Measurements from ENCODE around the gene GPBP1.
"Not testable (repeated sequence)": the region's sequence is repeated elsewhere in the genome, so short reads cannot be mapped to it uniquely, and the experiment has no call there.

The GPBP1 gene, protein sequence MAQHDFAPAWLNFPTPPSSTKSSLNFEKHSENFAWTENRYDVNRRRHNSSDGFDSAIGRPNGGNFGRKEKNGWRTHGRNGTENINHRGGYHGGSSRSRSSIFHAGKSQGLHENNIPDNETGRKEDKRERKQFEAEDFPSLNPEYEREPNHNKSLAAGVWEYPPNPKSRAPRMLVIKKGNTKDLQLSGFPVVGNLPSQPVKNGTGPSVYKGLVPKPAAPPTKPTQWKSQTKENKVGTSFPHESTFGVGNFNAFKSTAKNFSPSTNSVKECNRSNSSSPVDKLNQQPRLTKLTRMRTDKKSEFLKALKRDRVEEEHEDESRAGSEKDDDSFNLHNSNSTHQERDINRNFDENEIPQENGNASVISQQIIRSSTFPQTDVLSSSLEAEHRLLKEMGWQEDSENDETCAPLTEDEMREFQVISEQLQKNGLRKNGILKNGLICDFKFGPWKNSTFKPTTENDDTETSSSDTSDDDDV

GRCh38 chr5:57173319-57174127 lies at the start of gene GPBP1:
TSS of gene GPBP1 (plus strand) at chr5:57174059. CDS start at chr5:57214131, 40,072 bp downstream.
- peak; percentile 100 for DNase-seq

GRCh38 chr5:57128325-57128724 lies 45.5 kb upstream of the GPBP1 start:
- no peak for DNase-seq

- DNase-seq: no peak
Observed at GRCh38 chr5:57133574-57133973, 40.3 kb upstream of the GPBP1 start.

GRCh38 chr5:57137401-57137800 lies 36.5 kb upstream of the GPBP1 start:
- no peak for DNase-seq

GRCh38 chr5:57152316-57152715 lies 21.5 kb upstream of the GPBP1 start:
- no peak for DNase-seq

GRCh38 chr5:57155033-57155432 lies 18.8 kb upstream of the GPBP1 start:
- DNase-seq: no peak

- DNase-seq: no peak
Observed at GRCh38 chr5:57157131-57157530, 16.7 kb upstream of the GPBP1 start.

GRCh38 chr5:57157666-57158065 lies 16.2 kb upstream of the GPBP1 start:
- no peak for DNase-seq

- DNase-seq: no peak
Observed at GRCh38 chr5:57163553-57164006, 10.3 kb upstream of the GPBP1 start.

GRCh38 chr5:57164124-57164523 lies 9.7 kb upstream of the GPBP1 start:
- no peak for DNase-seq

- not testable (repeated sequence) for DNase-seq
Observed at GRCh38 chr5:57165171-57165570, 8.7 kb upstream of the GPBP1 start.

DNA sequence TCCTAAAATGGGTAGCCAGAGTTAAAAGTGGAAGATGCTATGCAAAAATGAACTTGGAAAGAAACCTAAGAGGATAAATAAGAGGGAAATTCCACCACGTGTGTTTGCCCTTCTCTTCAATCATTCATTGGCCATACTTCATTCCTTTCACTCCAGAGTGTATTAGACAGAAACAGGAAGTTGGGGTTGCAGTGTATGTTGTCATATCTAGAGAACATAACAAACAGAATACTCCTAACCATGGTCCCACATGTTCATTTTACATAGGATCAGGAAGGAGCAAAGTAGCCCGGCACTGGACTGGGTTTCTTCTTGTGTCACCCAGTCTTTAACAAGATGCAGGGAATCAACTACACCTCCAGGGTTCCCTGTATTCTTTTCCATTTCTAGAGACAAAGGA lies 7.6 kb upstream of the GPBP1 start:
- no peak for DNase-seq

DNA sequence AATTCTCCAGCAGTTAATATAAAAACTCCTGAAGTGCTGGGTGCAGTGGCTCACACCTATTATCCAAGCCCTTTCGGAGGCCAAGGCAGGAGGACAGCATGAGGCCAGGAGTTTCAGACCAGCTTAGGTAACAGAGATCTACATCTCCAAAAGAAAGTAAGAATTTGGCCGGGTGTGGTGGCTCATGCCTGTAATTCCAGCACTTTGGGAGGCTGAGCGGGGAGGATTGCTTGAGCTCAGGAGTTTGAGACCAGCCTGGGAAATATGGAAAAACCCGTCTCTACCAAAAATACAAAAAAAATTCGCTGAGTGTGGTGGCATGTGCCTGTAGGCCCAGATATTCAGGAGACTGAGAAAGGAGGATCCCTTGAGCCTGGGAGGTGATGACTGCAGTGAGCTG lies 6.7 kb upstream of the GPBP1 start:
- DNase-seq: no peak

- DNase-seq: not testable (repeated sequence)
Observed at GRCh38 chr5:57170116-57170515, 3.7 kb upstream of the GPBP1 start.

- DNase-seq: no peak
Observed at GRCh38 chr5:57171816-57172465, 1.9 kb upstream of the GPBP1 start.

DNA sequence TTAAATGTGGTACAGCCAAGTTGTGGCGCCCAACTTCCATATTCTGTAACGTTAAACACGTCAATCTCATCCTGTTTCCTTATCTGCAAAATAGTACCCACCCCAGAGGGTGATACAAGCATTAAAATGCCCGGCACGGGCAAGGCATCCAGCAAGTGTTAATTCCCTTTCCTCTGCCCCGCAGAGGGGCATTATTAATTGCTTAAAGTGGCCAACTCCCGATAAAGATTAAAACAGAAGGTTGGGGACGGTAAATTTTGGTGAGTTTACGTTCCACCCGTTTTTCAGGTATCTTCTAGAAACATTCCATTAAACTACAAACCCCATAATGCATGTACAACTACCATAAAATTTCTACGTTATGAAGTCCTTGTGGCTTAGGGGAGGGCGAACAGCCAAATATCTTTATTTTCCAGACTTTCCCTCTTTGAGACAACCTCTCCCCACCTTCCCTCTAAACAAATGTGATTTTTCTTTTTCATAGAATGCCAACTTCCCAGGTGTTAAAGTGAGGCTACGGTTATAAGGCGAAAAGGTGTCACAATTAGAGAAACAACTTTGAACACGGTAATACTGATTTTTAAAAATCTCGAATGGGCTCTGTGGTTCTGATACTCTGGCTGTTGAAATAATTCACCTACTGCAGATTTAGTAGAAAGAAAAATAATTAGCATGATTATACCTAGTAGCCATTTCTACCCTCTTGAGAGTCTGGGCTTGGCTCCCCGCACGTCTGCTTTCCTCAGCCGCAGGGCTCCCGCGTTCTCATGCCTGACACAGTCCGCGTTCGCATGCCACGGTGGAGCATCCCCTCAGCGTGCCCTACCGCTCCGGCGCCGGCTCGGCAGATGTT lies 1.2 kb upstream of the GPBP1 start:
- DNase-seq: peak; percentile 79

DNA sequence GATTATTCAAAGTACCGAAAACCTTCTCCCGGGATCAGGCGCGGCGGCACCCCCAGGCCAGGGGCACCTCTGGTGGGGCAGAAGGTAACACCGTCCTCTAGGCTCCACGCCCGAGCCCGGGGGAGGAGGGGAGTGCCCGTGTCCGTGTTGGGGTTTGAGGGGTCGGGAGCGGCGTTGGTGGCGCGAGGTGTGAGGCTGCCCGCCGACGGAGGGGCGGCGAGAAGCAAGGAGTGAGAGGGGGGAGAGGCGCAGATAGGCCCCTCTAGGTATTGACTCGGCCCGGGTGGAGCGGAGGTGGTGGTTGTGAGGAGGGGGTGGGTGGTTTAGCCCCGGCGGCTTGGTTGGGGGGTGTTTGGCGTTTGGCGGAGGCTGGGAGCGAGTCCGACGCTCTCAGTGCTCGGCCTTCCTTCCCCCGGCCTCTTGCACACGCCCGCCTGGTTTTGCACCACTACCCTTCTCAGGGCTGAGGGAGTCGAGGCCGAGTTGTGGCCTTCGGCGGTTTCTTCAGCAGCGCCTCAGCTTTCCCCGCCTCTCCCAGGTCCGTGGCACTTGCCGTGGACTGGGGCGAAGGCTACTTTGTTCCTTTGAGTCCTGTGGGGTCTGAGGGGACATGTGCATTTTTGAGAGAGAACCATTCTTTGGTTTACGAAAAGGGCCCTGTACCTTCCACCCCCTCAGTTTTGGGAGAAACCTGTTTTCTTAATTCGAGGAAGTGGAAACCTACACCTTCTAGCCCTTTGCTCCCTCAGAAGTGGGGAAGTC lies 450 bp downstream of the GPBP1 start:
- peak; percentile 79 for DNase-seq

DNA sequence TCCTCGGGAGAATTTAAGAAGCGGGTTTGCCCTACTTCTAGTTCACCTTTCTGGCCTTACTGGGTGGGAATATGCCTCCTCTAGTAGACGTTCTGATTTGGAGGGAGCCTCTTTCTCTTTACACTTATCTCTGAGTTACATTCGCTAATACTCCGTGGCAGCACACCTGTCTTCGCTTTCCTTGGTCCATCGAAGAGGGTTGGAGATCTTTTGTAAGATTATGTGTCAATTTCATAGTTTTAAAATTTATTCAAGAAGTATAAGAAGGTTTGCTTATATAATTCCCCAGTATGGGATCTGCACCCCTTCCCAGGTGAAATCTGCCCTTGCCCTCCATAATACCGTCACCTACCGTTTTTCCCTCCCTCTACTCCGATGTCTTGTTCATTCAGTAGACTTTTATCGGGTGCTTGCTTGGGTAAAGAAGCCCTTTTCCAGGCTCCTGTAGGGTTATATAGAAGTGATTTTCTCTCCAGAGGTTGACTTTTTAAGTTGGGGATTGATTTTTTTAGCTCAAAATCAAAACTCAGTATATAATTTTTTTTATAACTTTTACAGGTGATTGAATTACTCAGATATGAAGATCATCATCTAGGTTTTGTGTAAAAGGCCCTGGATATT lies 1.1 kb downstream of the GPBP1 start:
- DNase-seq: no peak

DNA sequence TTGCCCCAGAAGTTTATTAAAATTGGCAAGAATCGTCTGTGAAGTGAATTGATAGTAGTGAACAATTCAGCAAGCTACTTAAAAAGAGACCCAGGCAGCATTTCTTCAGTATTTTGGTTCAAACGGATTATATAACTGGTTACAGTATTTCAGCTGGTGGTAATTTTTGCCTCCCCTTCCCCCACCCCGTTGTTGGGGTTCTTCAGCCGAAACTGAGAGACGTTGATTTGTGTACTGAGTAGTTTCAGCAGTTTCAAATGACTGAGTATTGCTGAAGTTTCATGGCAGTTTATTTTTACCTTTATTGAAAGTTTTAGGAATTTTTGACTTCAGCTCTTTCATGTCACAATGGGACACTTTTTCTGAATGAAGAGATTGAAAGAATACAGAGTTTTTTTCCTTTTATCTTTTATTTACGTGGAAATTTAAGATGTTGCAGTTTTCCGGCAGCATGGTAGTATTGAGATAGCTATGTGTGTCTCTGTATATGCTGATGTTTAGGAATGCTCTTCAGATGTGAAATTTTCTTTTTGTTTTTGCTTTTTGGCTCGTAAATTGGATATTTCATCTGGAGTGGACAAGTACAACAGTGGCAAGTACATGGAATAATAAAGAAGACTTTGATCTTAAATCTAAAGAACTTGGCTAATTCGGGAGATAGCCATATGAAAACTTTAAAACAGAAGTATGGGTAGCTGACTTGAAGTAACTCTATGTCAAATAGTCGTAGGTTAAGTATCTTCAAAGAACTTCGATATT lies 1.9 kb downstream of the GPBP1 start:
- DNase-seq: peak; percentile 36

DNA sequence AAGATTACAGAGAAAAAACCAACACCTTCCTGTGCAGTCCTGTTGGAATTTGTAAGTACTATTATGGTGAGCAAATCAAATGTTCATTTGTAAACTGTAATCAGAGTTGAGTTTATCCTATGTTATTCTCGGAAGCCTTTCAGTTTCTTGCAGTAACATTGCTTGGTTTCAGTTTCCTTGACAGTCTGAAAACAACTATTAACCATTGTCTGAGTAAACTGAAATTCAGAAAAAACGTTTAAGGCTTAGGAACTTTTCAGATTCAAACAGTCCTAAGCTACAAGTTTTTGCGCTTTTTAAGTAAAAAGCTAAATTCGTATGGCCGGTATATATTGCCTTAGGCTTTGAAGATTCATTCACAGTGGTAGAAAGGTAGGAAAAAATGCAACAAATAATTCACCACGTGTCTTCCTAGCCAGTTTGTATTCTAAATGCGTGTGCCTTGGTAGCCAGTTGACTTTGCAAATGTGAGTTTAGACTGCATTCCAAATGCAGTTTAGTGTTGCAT lies 2.5 kb downstream of the GPBP1 start:
- peak; percentile 40 for DNase-seq

Measured in eye (tissue), 1 donor.